HG02571 (cell line): Measurements from ENCODE around the gene SPIN3.
A peak's percentile ranks its signal among the peaks of the same experiment; 100 is the strongest.
"Not testable (repeated sequence)": the region's sequence is repeated elsewhere in the genome, so short reads cannot be mapped to it uniquely, and the experiment has no call there.

Experiments used
- ATAC-seq: cut with Tn5 transposase; IDR thresholded peaks from one replicate; pipeline ENCODE4 v1.9.1; 2021; ENCODE audit warnings: mild to moderate bottlenecking, moderate library complexity; ENCODE audit not compliant: unreplicated experiment

Gene SPIN3

GRCh38 chrX:56995271-56995994 lies at the start of gene SPIN3:
TSS of gene SPIN3 (minus strand) at chrX:56995541. CDS start at chrX:56994947, 594 bp downstream.
- ATAC-seq, result peak; percentile 98

GRCh38 chrX:57044245-57044644 lies 48.9 kb upstream of the SPIN3 start:
- ATAC-seq, result no peak

GRCh38 chrX:57037265-57037664 lies 41.9 kb upstream of the SPIN3 start:
- not testable (repeated sequence) for ATAC-seq

- ATAC-seq, result no peak
These were observed 718 bp downstream of the SPIN3 start for GRCh38 chrX:56994375-56995270.

- no peak for ATAC-seq
These were observed 7.6 kb downstream of the SPIN3 start for GRCh38 chrX:56987741-56988140.

DNA sequence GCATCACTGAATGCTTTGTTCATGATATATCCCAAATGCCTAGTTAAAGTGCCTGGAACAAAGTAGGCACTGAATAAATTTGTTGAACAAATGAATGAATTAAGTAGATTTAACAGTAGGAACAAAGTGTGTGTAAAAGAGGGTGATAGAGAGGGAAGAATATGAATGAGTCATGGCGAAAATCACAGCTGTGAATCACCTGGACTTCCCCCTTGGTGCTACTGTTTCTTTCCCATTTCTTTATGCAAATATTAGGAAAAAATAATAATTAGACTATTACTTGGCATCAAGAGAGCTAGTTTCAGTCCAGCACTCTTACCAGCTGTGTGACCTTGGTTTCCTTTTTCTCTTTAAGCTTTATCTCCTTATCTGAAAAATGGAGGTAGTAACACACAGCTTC lies 9.2 kb downstream of the SPIN3 start:
- no peak for ATAC-seq

DNA sequence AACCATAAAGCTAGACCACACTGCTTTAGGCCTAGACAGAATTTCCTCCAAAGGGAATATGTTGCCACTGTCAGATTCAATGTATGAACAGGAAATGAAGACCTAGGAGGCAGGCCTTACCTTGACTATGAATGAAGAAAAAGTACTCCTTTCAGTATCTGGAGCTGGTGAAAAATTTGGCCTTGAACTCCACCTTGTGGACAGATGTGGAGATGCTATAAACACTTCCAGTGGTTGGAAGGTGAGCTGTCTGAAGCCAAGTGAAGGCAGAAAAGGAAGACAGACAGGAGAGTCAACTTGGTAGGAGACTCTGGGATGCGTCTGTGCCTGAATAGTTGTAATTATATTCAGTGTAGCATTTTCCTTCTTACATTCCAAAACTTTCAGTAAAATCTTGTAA lies 17.2 kb downstream of the SPIN3 start:
- peak; percentile 95 for ATAC-seq

GRCh38 chrX:56975611-56976010 lies 19.7 kb downstream of the SPIN3 start:
- no peak for ATAC-seq

DNA sequence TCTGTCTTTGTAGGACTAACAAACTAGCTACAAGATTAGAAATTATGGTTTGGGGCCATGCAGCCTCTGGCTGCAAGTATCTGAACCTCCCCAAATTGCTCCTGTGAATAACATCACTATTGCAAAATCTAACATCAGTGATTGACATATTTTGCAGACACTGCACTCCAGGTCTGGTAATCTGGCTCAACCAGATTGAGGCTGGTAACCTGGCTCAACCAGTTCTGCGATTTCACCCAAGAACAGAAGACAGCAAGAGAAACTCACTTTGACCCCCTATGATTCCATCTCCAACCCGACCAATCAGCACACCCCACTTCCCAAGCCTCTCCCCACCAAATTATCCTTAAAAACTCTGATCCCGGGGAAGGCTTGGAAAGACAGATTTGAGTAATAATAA lies 20.9 kb downstream of the SPIN3 start:
- no peak for ATAC-seq

DNA sequence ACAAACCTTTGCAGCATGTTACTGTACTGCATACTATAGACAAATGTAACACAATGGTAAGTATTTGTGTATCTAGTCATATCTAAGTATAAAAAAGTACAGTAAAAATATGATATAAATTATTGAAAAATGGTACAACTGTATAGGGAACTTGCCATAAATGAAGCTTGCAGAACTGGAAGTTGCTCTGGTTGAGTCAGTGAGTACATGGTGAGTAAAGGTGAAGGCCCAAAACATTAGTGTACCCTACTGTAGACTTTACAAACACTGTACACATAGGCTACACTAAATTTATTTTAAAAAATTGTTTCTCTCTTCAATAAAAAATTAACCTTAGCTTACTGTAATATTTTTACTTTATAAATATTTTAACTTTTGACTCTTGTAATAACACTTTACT lies 25.8 kb downstream of the SPIN3 start:
- ATAC-seq, result no peak

DNA sequence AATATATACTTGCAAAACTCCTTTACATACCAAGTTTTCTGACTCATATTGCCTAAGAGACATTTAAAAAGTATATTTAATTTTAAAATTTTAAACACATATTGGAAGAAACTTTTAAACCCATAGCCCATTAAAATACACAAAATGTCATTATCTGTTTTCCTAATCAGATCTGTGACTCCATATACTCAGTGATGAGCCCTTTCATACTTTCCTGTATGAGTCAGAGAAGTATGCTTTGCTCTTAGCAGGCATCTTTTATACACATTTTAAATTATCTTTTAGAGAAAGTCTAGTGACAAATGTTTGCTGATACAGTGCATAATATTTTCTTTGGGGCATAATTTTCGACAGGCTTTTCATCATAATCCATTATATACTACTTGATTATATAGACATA lies 26.4 kb downstream of the SPIN3 start:
- no peak for ATAC-seq

DNA sequence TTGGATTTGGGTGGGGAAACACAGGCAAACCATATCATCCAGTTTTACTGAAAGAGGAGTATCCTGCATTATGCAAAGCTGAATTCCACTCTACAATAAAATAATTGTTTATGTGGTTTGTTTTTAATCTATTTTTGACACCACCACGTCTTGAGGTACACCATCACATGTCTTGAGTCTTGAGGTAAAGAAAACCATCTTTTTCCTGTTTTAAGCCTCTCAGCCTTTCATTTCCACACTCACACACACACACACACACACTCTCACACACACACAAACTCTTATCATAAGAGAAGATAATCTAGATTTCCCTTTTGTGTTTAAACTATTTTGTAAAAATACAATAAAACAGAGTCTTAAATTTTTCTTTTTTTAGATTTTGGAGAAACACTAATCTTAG lies 32.0 kb downstream of the SPIN3 start:
- no peak for ATAC-seq

DNA sequence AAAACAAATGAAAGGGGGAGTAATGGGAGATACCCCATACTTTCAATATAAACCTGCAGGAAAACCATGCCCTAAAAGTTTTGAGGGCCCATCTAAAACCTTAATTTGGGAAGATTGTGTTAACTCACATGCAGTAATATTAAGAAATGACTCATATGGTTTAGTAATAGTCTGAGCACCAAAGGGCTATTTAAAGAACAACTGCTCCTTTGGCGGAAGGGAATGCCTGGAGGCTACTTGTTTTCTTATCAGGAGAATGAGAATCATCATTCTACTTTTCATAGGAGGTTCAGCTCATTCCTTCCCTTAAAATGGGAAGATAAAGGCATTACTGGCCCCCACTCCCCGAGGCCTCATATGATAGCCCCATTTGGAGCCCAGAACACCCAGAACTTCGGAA lies 47.6 kb downstream of the SPIN3 start:
- no peak for ATAC-seq

DNA sequence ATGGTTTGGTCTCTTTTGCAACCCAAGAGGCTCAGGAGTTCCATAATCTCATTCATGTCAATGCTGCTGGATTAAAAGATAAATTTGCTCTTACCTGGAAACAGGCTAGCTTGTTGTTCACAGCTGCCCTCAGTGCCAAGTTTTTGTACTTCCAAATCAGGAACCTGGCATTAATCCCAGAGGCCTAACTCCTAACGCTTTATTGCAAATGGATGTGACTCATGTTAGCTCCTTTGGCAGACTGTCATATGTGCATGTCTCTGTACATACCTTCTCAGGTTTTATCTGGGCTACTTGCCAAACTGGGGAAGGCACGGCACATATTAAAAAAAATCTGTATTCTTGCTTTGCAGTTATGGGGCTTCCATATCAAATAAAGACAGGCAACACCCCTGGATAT lies 49.1 kb downstream of the SPIN3 start:
- not testable (repeated sequence) for ATAC-seq

DNA sequence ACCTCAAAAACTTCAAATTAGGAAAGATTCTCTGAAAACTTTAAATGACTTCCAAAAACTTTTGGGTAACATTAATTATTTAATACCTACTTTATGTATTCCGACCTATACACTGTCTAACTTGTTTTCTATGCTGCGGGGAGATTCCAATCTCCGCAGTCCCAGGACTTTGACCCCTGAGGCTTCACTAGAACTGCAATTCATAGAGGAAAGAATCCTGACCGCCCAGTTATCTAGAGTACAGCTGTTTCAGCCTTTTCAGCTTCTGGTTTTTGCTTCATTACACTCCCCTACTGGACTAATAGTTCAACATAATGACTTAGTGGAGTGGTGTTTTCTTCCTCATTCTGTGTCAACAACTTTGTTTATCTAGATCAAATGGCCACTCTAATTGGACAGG lies 50.1 kb downstream of the SPIN3 start:
- ATAC-seq, result not testable (repeated sequence)

GRCh38 chrX:56943264-56943663 lies 52.1 kb downstream of the SPIN3 start:
- no peak for ATAC-seq
